ENCODE measurements around the gene COL23A1.

DNA sequence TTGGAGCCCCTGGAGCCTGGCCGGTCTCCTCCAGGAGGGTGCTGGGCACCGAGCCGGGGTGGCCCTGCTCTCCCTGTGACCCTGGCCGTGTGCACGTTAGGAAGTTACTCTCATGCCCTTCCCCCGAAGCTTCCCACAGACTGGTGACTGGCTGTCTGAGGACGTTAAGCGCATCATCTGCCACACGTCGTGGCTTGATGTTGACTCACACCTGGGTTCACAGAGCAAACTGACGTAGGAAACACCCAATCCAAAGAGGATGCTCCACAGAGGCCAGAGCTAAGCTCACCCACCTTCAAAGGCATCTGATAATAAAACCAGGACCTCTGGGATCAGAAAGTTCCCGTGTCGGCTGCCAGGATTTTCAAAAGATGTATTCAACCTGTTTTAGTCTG, 204.7 kb downstream of the COL23A1 start:
- TF ChIP-seq, protein P1, sequence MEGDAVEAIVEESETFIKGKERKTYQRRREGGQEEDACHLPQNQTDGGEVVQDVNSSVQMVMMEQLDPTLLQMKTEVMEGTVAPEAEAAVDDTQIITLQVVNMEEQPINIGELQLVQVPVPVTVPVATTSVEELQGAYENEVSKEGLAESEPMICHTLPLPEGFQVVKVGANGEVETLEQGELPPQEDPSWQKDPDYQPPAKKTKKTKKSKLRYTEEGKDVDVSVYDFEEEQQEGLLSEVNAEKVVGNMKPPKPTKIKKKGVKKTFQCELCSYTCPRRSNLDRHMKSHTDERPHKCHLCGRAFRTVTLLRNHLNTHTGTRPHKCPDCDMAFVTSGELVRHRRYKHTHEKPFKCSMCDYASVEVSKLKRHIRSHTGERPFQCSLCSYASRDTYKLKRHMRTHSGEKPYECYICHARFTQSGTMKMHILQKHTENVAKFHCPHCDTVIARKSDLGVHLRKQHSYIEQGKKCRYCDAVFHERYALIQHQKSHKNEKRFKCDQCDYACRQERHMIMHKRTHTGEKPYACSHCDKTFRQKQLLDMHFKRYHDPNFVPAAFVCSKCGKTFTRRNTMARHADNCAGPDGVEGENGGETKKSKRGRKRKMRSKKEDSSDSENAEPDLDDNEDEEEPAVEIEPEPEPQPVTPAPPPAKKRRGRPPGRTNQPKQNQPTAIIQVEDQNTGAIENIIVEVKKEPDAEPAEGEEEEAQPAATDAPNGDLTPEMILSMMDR (optimal IDR thresholded peaks at IDR 0.05 in 1 of 3, IDR thresholded peaks at IDR 0.05 in 1 of 3, conservative IDR thresholded peaks at IDR 0.05 in 1 of 3; ENCODE audit: extremely low read depth in 1 of 3, insufficient read depth in 2 of 3, low read length in 3 of 3) = no peak
- TF ChIP-seq EZH2 (IDR thresholded peaks at IDR 0.05; ENCODE audit: low read length) = no peak
